MCF 10A (cell line): Measurements from ENCODE around the gene NDOR1. TPM values are rescaled to one million over a fixed set of nuclear protein-coding genes. Genes with fewer than 3 reads are reported as not detected.

Experiments
- BruUV-seq: library from RNA; stranded (reverse); fragments of 400-500 nt; replicated peaks from 2 replicates; lab custom pipeline; 2021; lab: Mats Ljungman, UMichigan
- CTCF ChIA-PET: fragments of 300-600 bp; sonication (Branson Sonifier 250); formaldehyde crosslinking; extraction: SDS; loops from one replicate; lab custom pipeline; 2021; ENCODE audit warnings: antibody characterized with exemption, inconsistent platforms; lab: Yijun Ruan, JAX
- POLR2A ChIA-PET: fragments of 300-600, 350-650 bp; sonication (Branson Sonifier 250); formaldehyde crosslinking; extraction: SDS; loops from one replicate; lab custom pipeline; 2020; ENCODE audit warnings: antibody characterized with exemption, inconsistent platforms; lab: Yijun Ruan, JAX
- DNase-seq: peaks from one replicate; pipeline ENCODE4 v3.0.0-alpha.2; 2018; ENCODE audit not compliant: unreplicated experiment
- H3K27ac Mint-ChIP-seq: one replicate; pipeline ENCODE4 v1.8.0; 2022; ENCODE audit warnings: mild to moderate bottlenecking, low read depth, mixed read lengths; ENCODE audit not compliant: unreplicated experiment
- H3K27me3 Mint-ChIP-seq: one replicate; pipeline ENCODE4 v1.8.0; 2022; ENCODE audit warnings: mixed read lengths; ENCODE audit not compliant: insufficient read depth, unreplicated experiment
- H3K36me3 Mint-ChIP-seq: one replicate; pipeline ENCODE4 v1.8.0; 2022; ENCODE audit warnings: mild to moderate bottlenecking, moderate library complexity, mixed read lengths; ENCODE audit not compliant: insufficient read depth, unreplicated experiment
- H3K4me1 Mint-ChIP-seq: one replicate; pipeline ENCODE4 v1.8.0; 2022; ENCODE audit warnings: mixed read lengths; ENCODE audit not compliant: insufficient read depth, unreplicated experiment
- H3K4me3 Mint-ChIP-seq: one replicate; pipeline ENCODE4 v1.8.0; 2022; ENCODE audit warnings: mild to moderate bottlenecking, moderate library complexity, mixed read lengths; ENCODE audit not compliant: unreplicated experiment
- H3K9me3 Mint-ChIP-seq: one replicate; pipeline ENCODE4 v1.8.0; 2022; ENCODE audit warnings: mixed read lengths; ENCODE audit not compliant: unreplicated experiment
- CTCF ChIP-seq: fragments of 200-600 bp; IDR thresholded peaks from one replicate; pipeline ENCODE4 v1.8.0; 2022; ENCODE audit warnings: antibody characterized with exemption, mild to moderate bottlenecking; ENCODE audit not compliant: unreplicated experiment
- intact Hi-C: fragments of 100-400 bp; cut with micrococcal nuclease; formaldehyde crosslinking; loops from 2 replicates; pipeline ENCODE4 v1.14.1; 2022
- total RNA-seq: library from RNA; stranded (reverse); gene quantifications from 2 replicates; pipeline ENCODE4 v1.2.3, GENCODE V29; 2022

The NDOR1 gene
- total RNA-seq, 1 experiment from 2014 or later = 18.0 TPM

DNA sequence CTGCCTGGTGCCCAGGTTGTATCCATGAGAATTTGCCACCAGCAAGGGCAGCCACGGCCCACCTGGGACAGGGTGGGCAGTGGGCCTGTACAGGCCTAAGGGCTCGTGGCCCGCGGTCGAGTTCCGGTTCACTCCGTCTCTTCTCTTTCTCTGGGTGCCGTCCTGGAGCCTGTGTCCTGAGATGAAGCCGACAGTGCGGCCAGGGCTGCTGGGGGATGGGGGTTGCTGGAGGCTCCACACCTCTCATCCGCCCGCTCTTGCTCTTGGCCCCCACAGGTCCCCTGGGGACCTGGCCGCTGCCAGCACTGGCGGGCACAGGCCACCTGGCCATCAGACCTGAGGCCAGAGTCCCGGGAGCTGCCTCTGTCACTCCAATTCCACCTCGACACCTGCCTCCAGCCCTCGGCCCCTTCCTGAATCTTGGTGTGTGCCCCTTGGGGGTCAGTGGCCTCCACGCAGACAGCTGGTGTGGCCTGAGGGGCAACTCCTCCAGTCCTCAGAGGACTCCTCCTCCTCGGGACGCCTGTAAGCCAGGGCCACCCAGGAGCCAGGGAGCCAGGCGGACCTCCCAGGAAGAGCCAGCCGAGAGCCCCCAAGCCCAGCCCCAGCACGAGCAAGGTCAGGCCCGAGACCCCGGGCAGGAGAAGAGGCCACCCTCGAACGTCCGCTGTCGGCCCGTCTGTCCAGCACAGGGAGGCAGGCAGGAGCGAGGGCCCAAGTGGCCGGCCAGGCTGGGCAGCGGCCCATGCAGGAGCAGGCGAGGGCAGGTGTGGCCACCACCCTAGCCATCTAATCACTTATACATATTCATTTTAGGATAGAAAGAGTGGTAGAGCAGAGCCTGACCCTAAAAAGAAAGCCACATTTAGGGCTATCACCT, 40.9 kb upstream of the NDOR1 start:
- no peak for TF ChIP-seq CTCF
- peaks cover 16% of the 10 kb centered on the region for H3K27me3 Mint-ChIP-seq
- DNase-seq = no peak
- BruUV-seq = no TSS peak
- no peaks in the 10 kb centered on the region for H3K36me3 Mint-ChIP-seq
- no peaks in the 10 kb centered on the region for H3K4me1 Mint-ChIP-seq
- ChIA-PET CTCF (interaction anchor here (0.8 kb wide), 1 partner anchor 13 kb away, joined by 3 read pairs; no protein-coding TSS in a partner anchor), POLR2A (no interaction called here)
- no peak overlapping the region for H3K4me3 Mint-ChIP-seq
- no peak overlapping the region for H3K27ac Mint-ChIP-seq
- intact Hi-C loops = no loop called here
- H3K9me3 Mint-ChIP-seq = no peaks in the 10 kb centered on the region

- H3K27me3 Mint-ChIP-seq = peaks cover 13% of the 10 kb centered on the region
- CTCF ChIA-PET = interaction anchor here (0.8 kb wide), 1 partner anchor 13 kb away, joined by 3 read pairs; no protein-coding TSS in a partner anchor
- intact Hi-C loops = no loop called here
- no peaks in the 10 kb centered on the region for H3K9me3 Mint-ChIP-seq
- no peak for TF ChIP-seq CTCF
- DNase-seq = no peak
- POLR2A ChIA-PET = no interaction called here
- H3K4me1 Mint-ChIP-seq = no peaks in the 10 kb centered on the region
- no peak overlapping the region for H3K4me3 Mint-ChIP-seq
- no peak overlapping the region for H3K27ac Mint-ChIP-seq
- BruUV-seq = no TSS peak
- H3K36me3 Mint-ChIP-seq = no peaks in the 10 kb centered on the region
Measured at GRCh38 chr9:137165250-137165836, 40.2 kb upstream of the NDOR1 start.

GRCh38 chr9:137166380-137167229, 38.9 kb upstream of the NDOR1 start:
- H3K4me1 Mint-ChIP-seq = no peaks in the 10 kb centered on the region
- CTCF ChIA-PET = interaction anchor here (0.6 kb wide), 1 partner anchor 98 kb away, joined by 3 read pairs; no protein-coding TSS in a partner anchor

More at GRCh38 chr9:137166380-137167229, 38.9 kb upstream of the NDOR1 start:
- POLR2A ChIA-PET = no interaction called here
- Mint-ChIP-seq H3K36me3 (no peaks in the 10 kb centered on the region), H3K9me3 (no peaks in the 10 kb centered on the region), H3K27me3 (peaks cover 13% of the 10 kb centered on the region), H3K27ac (no peak overlapping the region), H3K4me3 (no peak overlapping the region)
- intact Hi-C loops = no loop called here
- DNase-seq = no peak
- BruUV-seq = no TSS peak
- no peak for TF ChIP-seq CTCF
